Lung (tissue), 12 donors: Measurements from ENCODE around the gene FSTL1. TPM values are rescaled to one million over a fixed set of nuclear protein-coding genes. Genes with fewer than 3 reads are reported as not detected.

Source experiments
- ATAC-seq: fragments of 200-7000 bp; cut with Tn5 transposase; one replicate; pipeline ENCODE4 v1.9.1; 2020; ENCODE audit warnings: moderate number of reproducible peaks; ENCODE audit not compliant: insufficient read depth, low FRiP score
- DNase-seq, 3 donors: peaks; one replicate each; pipeline ENCODE4 v3.0.0-alpha.2; 2013 to 2017
- H3K27ac ChIP-seq, 2 donors: one replicate each; pipeline ENCODE4 v1.5.1; 2013; ENCODE audit warnings: mild to moderate bottlenecking in 2 of 2, moderate library complexity in 2 of 2, control low read depth in 1 of 2, inconsistent platforms in 1 of 2, low read depth in 1 of 2, low read length in 1 of 2
- H3K27me3 ChIP-seq, 3 donors: one replicate each; pipeline ENCODE4 v1.5.1; 2013; ENCODE audit warnings: low read length in 2 of 3; ENCODE audit not compliant: control insufficient read depth in 3 of 3, insufficient read depth in 3 of 3
- H3K36me3 ChIP-seq, 4 donors: one replicate each; pipeline ENCODE4 v1.5.1; 2013; ENCODE audit warnings: low read length in 4 of 4, mild to moderate bottlenecking in 1 of 4, moderate library complexity in 1 of 4; ENCODE audit not compliant: control insufficient read depth in 4 of 4, insufficient read depth in 4 of 4
- H3K4me1 ChIP-seq, 5 donors: one replicate each; pipeline ENCODE4 v1.5.1; 2013; ENCODE audit warnings: low read length in 5 of 5, mild to moderate bottlenecking in 2 of 5, moderate library complexity in 1 of 5; ENCODE audit not compliant: control insufficient read depth in 5 of 5, insufficient read depth in 5 of 5
- H3K4me3 ChIP-seq: one replicate; pipeline ENCODE4 v1.5.1; 2013; ENCODE audit warnings: mild to moderate bottlenecking, control low read depth, moderate library complexity
- H3K9ac ChIP-seq, 2 donors: one replicate each; pipeline ENCODE4 v1.5.1; 2013; ENCODE audit warnings: low read length in 2 of 2, control low read depth in 1 of 2; ENCODE audit not compliant: insufficient read depth in 1 of 2
- H3K9me3 ChIP-seq, 4 donors: one replicate each; pipeline ENCODE4 v1.5.1; 2013; ENCODE audit warnings: low read length in 3 of 4, mild to moderate bottlenecking in 1 of 4, moderate library complexity in 1 of 4; ENCODE audit not compliant: control insufficient read depth in 4 of 4, insufficient read depth in 3 of 4
- CTCF ChIP-seq: IDR thresholded peaks from 2 replicates; pipeline ENCODE4 v1.5.1; 2012; ENCODE audit warnings: mild to moderate bottlenecking; ENCODE audit errors: control extremely low read depth, extremely low read depth
- WGBS, 2 donors: extraction: QIAGEN DNeasy Blood & Tissue Kit; methylation state at CpG; one replicate each; pipeline ENCODE4 v1.1.7; 2013; 5-methylcytosine and 5-hydroxymethylcytosine counted together
- polyA plus RNA-seq, 2 donors: library from polyadenylated mRNA; stranded (reverse); fragments of 200-250 nt; gene quantifications; one replicate each; pipeline ENCODE4 v1.2.1, GENCODE V29; 2013
- total RNA-seq, 2 donors: library from RNA; depleted of rRNA in 1 of 2; stranded (reverse); fragments of >200 nt in 1 of 2; gene quantifications; one replicate each; pipeline ENCODE4 v1.2.1, GENCODE V29; 2014 to 2021
- donor health status: control.
- donor health status: control.
- donor health status: Bipolar disorder and iron deficiency.
- donor health status: healthy.
- donor health status: DM: yes; HTN: yes; CAD: no.

The FSTL1 gene
- total and polyA plus RNA-seq, 4 donors = 24.9 to 544 (median 192) TPM

- no peak for TF ChIP-seq CTCF
- Histone ChIP-seq H3K36me3 (peaks cover 5 to 15% (median 8%) of the 10 kb centered on the region in 4 donors), H3K4me1 (peaks cover 0 to 10% (median 6%) of the 10 kb centered on the region in 5 donors), H3K9me3 (peaks cover 0 to 2% (median 0%) of the 10 kb centered on the region in 4 donors), H3K4me3 (no peak overlapping the region), H3K27ac (no peak overlapping the region), H3K27me3 (no peaks in the 10 kb centered on the region), H3K9ac (no peak overlapping the region)
- ATAC-seq = no peak
- no peak for DNase-seq
- WGBS, 2 donors = 58 to 68% methylated on average over 1 of the region's 1 CpG
Measured at GRCh38 chr3:120344349-120344748, 106.4 kb downstream of the FSTL1 start.

Other genes with a start within 250 kb of the FSTL1 start
- gene GPR156, start 165.8 kb downstream of the FSTL1 start, total RNA-seq = under 1 TPM; 0.67 to 0.71 TPM
- under 1 TPM; 0.08 to 0.14 TPM for gene GPR156, start 165.8 kb downstream of the FSTL1 start, polyA plus RNA-seq
- 10 to 100 TPM; 19.9 to 40.9 TPM for gene LRRC58, start 101.6 kb downstream of the FSTL1 start, total RNA-seq
- 1 to 10 TPM; 5.0 to 7.7 TPM for gene LRRC58, start 101.6 kb downstream of the FSTL1 start, polyA plus RNA-seq
- gene NDUFB4, start 145.3 kb upstream of the FSTL1 start, total RNA-seq = 10 to 100 TPM; 73.4 to 86.8 TPM
- gene NDUFB4, start 145.3 kb upstream of the FSTL1 start, polyA plus RNA-seq = 100 to 1,000 TPM; 119 to 341 TPM
- gene HGD, start 231.2 kb upstream of the FSTL1 start, total RNA-seq = 1 to 10 TPM; 1.8 to 2.2 TPM
- gene HGD, start 231.2 kb upstream of the FSTL1 start, polyA plus RNA-seq = 1 to 10 TPM; 2.4 to 2.6 TPM